HepG2 (cell line): Measurements from ENCODE around the gene SAP25. TPM values are rescaled to one million over a fixed set of nuclear protein-coding genes. Genes with fewer than 3 reads are reported as not detected.

ENCODE experiments used
- ATAC-seq: fragments of 200-7000 bp; cut with Tn5 transposase; 3 replicates; pipeline ENCODE4 v1.9.1; 2020; ENCODE audit warnings: mild to moderate bottlenecking, moderate library complexity
- BruUV-seq: library from RNA; stranded (reverse); fragments of 400-500 nt; replicated peaks from 2 replicates; lab custom pipeline; 2021; lab: Mats Ljungman, UMichigan
- CTCF ChIA-PET: fragments of 300-600 bp; formaldehyde crosslinking; extraction: SDS; loops from one replicate; lab custom pipeline; 2021; ENCODE audit warnings: low total read pairs, inconsistent platforms, low intra/inter-chr PET ratio; lab: Yijun Ruan, JAX
- POLR2A ChIA-PET: fragments of 350-600 bp; sonication (Branson Sonifier 250); formaldehyde crosslinking; loops from one replicate; lab custom pipeline; 2020; ENCODE audit warnings: antibody characterized with exemption, inconsistent platforms; lab: Yijun Ruan, JAX
- DNase-seq: peaks from one replicate; pipeline ENCODE4 v3.0.0-alpha.2; 2015; ENCODE audit warnings: low spot score
- FAIRE-seq: peaks from 3 replicates; lab custom pipeline; 2011; peaks lifted over from hg19 to GRCh38; lab: Jason Lieb, UNC
- H2AFZ ChIP-seq: one replicate; pipeline ENCODE4 v1.6.1; 2011; ENCODE audit warnings: low read length, inconsistent platforms
- H3K27ac ChIP-seq: fragments of 300-600 bp; 3 replicates; pipeline ENCODE4 v1.8.0; 2011; ENCODE audit warnings: mixed run types, mild to moderate bottlenecking, mixed read lengths, low read length, inconsistent platforms; ENCODE audit not compliant: insufficient read depth; ENCODE audit errors: extremely low read length
- H3K27me3 ChIP-seq, 2 experiments: fragments of 200-600 bp in 1 of 2; 2 replicates in 1 of 2; 3 replicates in 1 of 2; pipeline versions ENCODE4 v1.6.0 to v1.8.0; 2011; ENCODE audit warnings: low read length in 2 of 2, mild to moderate bottlenecking in 2 of 2, moderate library complexity in 2 of 2, inconsistent platforms in 1 of 2; ENCODE audit not compliant: insufficient read depth in 2 of 2, control insufficient read depth in 1 of 2
- H3K36me3 ChIP-seq, 2 experiments: fragments of 200-600 bp in 1 of 2; replicated peaks in 1 of 2; 2 replicates in 1 of 2; 3 replicates in 1 of 2; pipeline versions ENCODE4 v1.5.1 to v1.8.0; 2011; ENCODE audit warnings: low read length in 2 of 2, inconsistent platforms in 1 of 2; ENCODE audit not compliant: insufficient read depth in 2 of 2, control insufficient read depth in 1 of 2
- H3K4me1 ChIP-seq: 2 replicates; pipeline ENCODE4 v1.5.1; 2012; ENCODE audit warnings: low read length, inconsistent platforms; ENCODE audit not compliant: insufficient read depth
- H3K4me2 ChIP-seq: 2 replicates; pipeline ENCODE4 v1.6.0; 2011; ENCODE audit warnings: low read depth, low read length, inconsistent platforms
- H3K4me3 ChIP-seq, 3 experiments: fragments of 200-600 bp in 1 of 3; sonication (generic), shearing (Covaris generic) in 1 of 3; replicated peaks in 1 of 3; 2 replicates each; pipeline ENCODE4 v1.5.1; 2011 to 2016; ENCODE audit warnings: low read length in 3 of 3, inconsistent platforms in 2 of 3, low read depth in 2 of 3, mild to moderate bottlenecking in 2 of 3, control low read depth in 1 of 3, mixed read lengths in 1 of 3; ENCODE audit not compliant: insufficient read depth in 1 of 3
- H3K79me2 ChIP-seq: one replicate; pipeline ENCODE4 v1.6.1; 2011; ENCODE audit warnings: low read length, inconsistent platforms; ENCODE audit not compliant: insufficient read depth
- H3K9ac ChIP-seq: 2 replicates; pipeline ENCODE4 v1.6.0; 2011; ENCODE audit warnings: mild to moderate bottlenecking, low read depth, low read length, inconsistent platforms; ENCODE audit not compliant: insufficient read depth
- H3K9me3 ChIP-seq: 2 replicates; pipeline ENCODE4 v1.5.1; 2012; ENCODE audit warnings: mild to moderate bottlenecking, low read length
- H4K20me1 ChIP-seq: 2 replicates; pipeline ENCODE4 v1.6.0; 2011; ENCODE audit warnings: inconsistent platforms, mild to moderate bottlenecking, low read length, moderate library complexity; ENCODE audit not compliant: insufficient read depth
- FOXC1 ChIP-seq: sonication (generic); formaldehyde crosslinking; IDR thresholded peaks from 2 replicates; pipeline ENCODE4 v1.8.0; 2022; ENCODE audit warnings: mild to moderate bottlenecking, missing genetic modification reagents, borderline replicate concordance
- HOXA3 ChIP-seq: sonication (generic); formaldehyde crosslinking; IDR thresholded peaks from 2 replicates; pipeline ENCODE4 v1.5.0; 2020; ENCODE audit warnings: missing genetic modification reagents
- JUND ChIP-seq: sonication (generic); formaldehyde crosslinking; IDR thresholded peaks from 2 replicates; pipeline ENCODE4 v1.8.0; 2022; ENCODE audit warnings: mild to moderate bottlenecking, missing genetic modification reagents
- NFYC ChIP-seq: IDR thresholded peaks from 2 replicates; pipeline ENCODE4 v1.6.1; 2016; ENCODE audit warnings: missing genetic modification reagents, missing compliant biosample characterization
- PPARG ChIP-seq: conservative IDR thresholded peaks from 2 replicates; pipeline ENCODE4 v1.6.1; 2016; ENCODE audit warnings: missing biosample characterization, missing genetic modification reagents
- REXO4 ChIP-seq: sonication (generic); formaldehyde crosslinking; IDR thresholded peaks from 2 replicates; pipeline ENCODE4 v1.8.0; 2022; ENCODE audit warnings: missing genetic modification reagents, mild to moderate bottlenecking, borderline replicate concordance
- SAP130 ChIP-seq: IDR thresholded peaks from 2 replicates; pipeline ENCODE4 v1.6.1; 2016; ENCODE audit warnings: low read depth
- SMARCE1 ChIP-seq: fragments of 450-650 bp; IDR thresholded peaks from 2 replicates; pipeline ENCODE4 v1.6.1; 2017; ENCODE audit warnings: borderline replicate concordance
- SRSF9 ChIP-seq: fragments of 200-400 bp; formaldehyde crosslinking; IDR thresholded peaks from 2 replicates; pipeline ENCODE4 v1.6.1; 2018; ENCODE audit warnings: borderline replicate concordance, mild to moderate bottlenecking, low read depth, low read length; ENCODE audit not compliant: insufficient read depth, poor library complexity, severe bottlenecking
- STAT6 ChIP-seq: sonication (generic); formaldehyde crosslinking; IDR thresholded peaks from 2 replicates; pipeline ENCODE4 v1.4.0; 2020; ENCODE audit warnings: missing genetic modification reagents, mild to moderate bottlenecking, borderline replicate concordance
- THAP8 ChIP-seq: sonication (generic); formaldehyde crosslinking; IDR thresholded peaks from 2 replicates; pipeline ENCODE4 v1.5.1; 2020; ENCODE audit warnings: missing genetic modification reagents, mild to moderate bottlenecking, borderline replicate concordance
- THYN1 ChIP-seq: sonication (generic); formaldehyde crosslinking; IDR thresholded peaks from 2 replicates; pipeline ENCODE4 v1.8.1; 2023; ENCODE audit warnings: low read depth, mild to moderate bottlenecking, moderate library complexity, missing genetic modification reagents, borderline replicate concordance
- ZFAT ChIP-seq: sonication (generic); formaldehyde crosslinking; conservative IDR thresholded peaks from 2 replicates; pipeline ENCODE4 v1.8.1; 2023; ENCODE audit warnings: missing genetic modification reagents, inconsistent platforms
- ZFP36 ChIP-seq: fragments of 150-350 bp; IDR thresholded peaks from 2 replicates; pipeline ENCODE4 v1.6.1; 2018; ENCODE audit warnings: borderline replicate concordance, low read length, low read depth; ENCODE audit not compliant: partially characterized antibody
- ZNF230 ChIP-seq: sonication (generic); formaldehyde crosslinking; IDR thresholded peaks from 2 replicates; pipeline ENCODE4 v1.4.0; 2020; ENCODE audit warnings: mild to moderate bottlenecking, missing genetic modification reagents
- ZNF326 ChIP-seq: sonication (generic); formaldehyde crosslinking; IDR thresholded peaks from 2 replicates; pipeline ENCODE4 v1.4.0; 2020; ENCODE audit warnings: missing genetic modification reagents, borderline replicate concordance
- ZNF510 ChIP-seq: sonication (generic); formaldehyde crosslinking; IDR thresholded peaks from 2 replicates; pipeline ENCODE4 v1.4.0; 2020; ENCODE audit warnings: low read depth, mild to moderate bottlenecking, missing genetic modification reagents
- ZNF567 ChIP-seq: sonication (generic); formaldehyde crosslinking; IDR thresholded peaks from 2 replicates; pipeline ENCODE4 v1.8.1; 2023; ENCODE audit warnings: mild to moderate bottlenecking, missing genetic modification reagents, borderline replicate concordance
- ZNF704 ChIP-seq: sonication (generic); formaldehyde crosslinking; IDR thresholded peaks from 2 replicates; pipeline ENCODE4 v1.8.1; 2023; ENCODE audit warnings: mild to moderate bottlenecking, inconsistent platforms, moderate library complexity, missing genetic modification reagents, borderline replicate concordance
- ZSCAN31 ChIP-seq: sonication (generic); formaldehyde crosslinking; IDR thresholded peaks from 2 replicates; pipeline ENCODE4 v1.5.0; 2020; ENCODE audit warnings: low read depth, mild to moderate bottlenecking, missing genetic modification reagents
- WGBS: methylation state at CpG from one replicate; pipeline ENCODE4 v1.1.6; 2017; ENCODE audit warnings: low lambda C conversion rate; 5-methylcytosine and 5-hydroxymethylcytosine counted together
- in situ Hi-C: cut with HindIII; loops from 2 replicates; pipeline ENCODE4 v1.10.0; 2017; ENCODE audit warnings: low pct_unique_long_range_greater_than_20kb; ENCODE audit not compliant: extremely low pct_ligation_motif_present
- intact Hi-C: fragments of 100-400 bp; cut with micrococcal nuclease; formaldehyde crosslinking; loops from one replicate; pipeline ENCODE4 v1.10.0; 2022; ENCODE audit not compliant: unreplicated experiment
- polyA plus RNA-seq, 8 experiments: library from polyadenylated mRNA; depleted of rRNA in 3 of 8; stranded (reverse) in 7 of 8; unstranded in 1 of 8; fragments of >200 nt; fragmentation: Illumina TruSeq in 4 of 8; extraction: Trizol in 4 of 8; gene quantifications; 2 replicates each; pipeline versions ENCODE4 v1.2.1 to v1.2.3, GENCODE V29; 2011 to 2016; ENCODE audit warnings: low read depth in 4 of 8, missing spikeins in 1 of 8, mixed read lengths in 1 of 8; ENCODE audit not compliant: insufficient read depth in 1 of 8
- total RNA-seq, 5 experiments: library from RNA; depleted of rRNA; stranded (reverse); fragments of >200 nt; fragmentation: Illumina TruSeq; extraction: Trizol; gene quantifications; 2 replicates each; pipeline ENCODE4 v1.2.3, GENCODE V29; 2016; ENCODE audit warnings: low read depth in 1 of 5

The SAP25 gene
- total and polyA plus RNA-seq, 2 of the 13 experiments (the other 11 are each of a cell fraction or from before 2014, with no cell fraction given) = 0.15 to 0.20 TPM

- Histone ChIP-seq H3K4me1 (peaks cover 65% of the 10 kb centered on the region), H3K36me3 (peaks cover 1 to 8% of the 10 kb centered on the region in 2 experiments; a peak in 1 of 5 replicates), H3K79me2 (no peaks in the 10 kb centered on the region), H4K20me1 (peaks cover 2% of the 10 kb centered on the region; the same call in 1 of the 2 replicates), H3K4me3 (peak overlapping the region in 2 of 3 experiments; percentile 8 to 62; a peak in 3 of 6 replicates), H3K9ac (peak overlapping the region; percentile 77), H3K27ac (peak overlapping the region; percentile 99), H3K27me3 (no peaks in the 10 kb centered on the region), H2AFZ (no peak overlapping the region), H3K4me2 (peak overlapping the region; percentile 78), H3K9me3 (no peaks in the 10 kb centered on the region)
- ChIA-PET POLR2A (interaction anchor here (0.8 to 3.3 kb wide), 12 partner anchors 10 to 143 kb away, joined by 3 to 73 read pairs (median 6); partner anchors contain the start of genes AGFG2, FBXO24, GNB2 and LRCH4), CTCF (no interaction called here)
- WGBS = 43% methylated on average over 2 of the region's 2 CpGs
- intact Hi-C loops = no loop called here
- in situ Hi-C loops = no loop called here
- no TSS peak for BruUV-seq
- ATAC-seq (no peak; the same call in 2 of the 3 replicates), FAIRE-seq (no peak), DNase-seq (no peak)
- TF ChIP-seq REXO4 (CRISPR knock-in tag) (no peak), SRSF9 (no peak), ZNF326 (CRISPR knock-in tag) (peak; percentile 75; the same call in 1 of the 2 replicates), THYN1 (CRISPR knock-in tag) (0 out of 2 replicates have a peak, but pooled peaks have one; percentile 22), ZNF510 (0 out of 2 replicates have a peak, but pooled peaks have one; percentile 18), ZFAT (CRISPR knock-in tag) (no peak), NFYC (CRISPR knock-in tag) (no peak), SMARCE1 (no peak), ZFP36 (no peak), THAP8 (CRISPR knock-in tag) (no peak), PPARG (CRISPR knock-in tag) (no peak), ZNF230 (CRISPR knock-in tag) (no peak), ZNF567 (CRISPR knock-in tag) (no peak), FOXC1 (CRISPR knock-in tag) (no peak), STAT6 (CRISPR knock-in tag) (no peak), HOXA3 (CRISPR knock-in tag) (no peak), SAP130 (CRISPR knock-in tag) (0 out of 2 replicates have a peak, but pooled peaks have one; percentile 2), ZSCAN31 (CRISPR knock-in tag) (0 out of 2 replicates have a peak, but pooled peaks have one; percentile 4), ZNF704 (CRISPR knock-in tag) (no peak), JUND (CRISPR knock-in tag) (no peak)
These were observed 1.9 kb downstream of the SAP25 start for GRCh38 chr7:100571829-100572116.
